Kidney (tissue), 14 donors: ENCODE measurements around the gene PCSK5. TPM values are rescaled to one million over a fixed set of nuclear protein-coding genes. Genes with fewer than 3 reads are reported as not detected.
A peak's percentile ranks its signal among the peaks of the same experiment; 100 is the strongest.

Experiments
- DNase-seq, 5 donors: peaks; one replicate each; pipeline ENCODE4 v3.0.0-alpha.2; 2013 to 2020
- FAIRE-seq: peaks from 2 replicates; lab custom pipeline; 2012; peaks lifted over from hg19 to GRCh38; lab: Jason Lieb, UNC
- H3K27ac ChIP-seq, 2 donors: one replicate each; pipeline ENCODE4 v1.7.0; 2013; ENCODE audit warnings: low read depth in 2 of 2, low read length in 2 of 2, inconsistent platforms in 1 of 2
- H3K27me3 ChIP-seq: one replicate; pipeline ENCODE4 v1.7.1; 2013; ENCODE audit warnings: low read length, inconsistent platforms; ENCODE audit not compliant: control insufficient read depth, insufficient read depth
- H3K36me3 ChIP-seq, 3 donors: one replicate each; pipeline versions ENCODE4 v1.7.0 to v1.7.1; 2013; ENCODE audit warnings: low read length in 3 of 3, control low read depth in 1 of 3, inconsistent platforms in 1 of 3; ENCODE audit not compliant: insufficient read depth in 3 of 3, control insufficient read depth in 2 of 3
- H3K4me1 ChIP-seq, 3 donors: one replicate each; pipeline versions ENCODE4 v1.7.0 to v1.7.1; 2013; ENCODE audit warnings: low read length in 3 of 3, inconsistent platforms in 1 of 3, low read depth in 1 of 3; ENCODE audit not compliant: control insufficient read depth in 2 of 3, insufficient read depth in 2 of 3
- H3K4me3 ChIP-seq, 3 donors: one replicate each; pipeline versions ENCODE4 v1.7.0 to v1.8.1; 2013; ENCODE audit warnings: low read length in 3 of 3, control low read depth in 1 of 3, inconsistent platforms in 1 of 3
- H3K9ac ChIP-seq, 3 donors: one replicate each; pipeline versions ENCODE4 v1.7.0 to v1.7.1; 2013; ENCODE audit warnings: low read length in 3 of 3, control low read depth in 1 of 3, inconsistent platforms in 1 of 3
- H3K9me3 ChIP-seq, 3 donors: one replicate each; pipeline versions ENCODE4 v1.7.0 to v1.7.1; 2013; ENCODE audit warnings: low read length in 3 of 3, control low read depth in 1 of 3, inconsistent platforms in 1 of 3; ENCODE audit not compliant: control insufficient read depth in 2 of 3, insufficient read depth in 1 of 3
- CTCF ChIP-seq: IDR thresholded peaks from 3 replicates; pipeline ENCODE4 v1.5.1; 2012; ENCODE audit warnings: mild to moderate bottlenecking, moderate library complexity, borderline replicate concordance; ENCODE audit not compliant: insufficient read depth; ENCODE audit errors: extremely low read depth
- intact Hi-C: fragments of 100-400 bp; cut with DNase I; formaldehyde crosslinking; loops from one replicate; pipeline ENCODE4 v1.11.1; 2022
- polyA plus RNA-seq: library from polyadenylated mRNA; stranded (reverse); fragments of 350-450 nt; fragmentation: Illumina TruSeq; extraction: RNeasy Lipid Tissue Mini Kit (QIAGEN cat#74804); gene quantifications from one replicate; pipeline ENCODE4 v1.2.3, GENCODE V29; 2014; ENCODE audit warnings: low read depth, low replicate concordance; ENCODE audit not compliant: insufficient read depth
- total RNA-seq: library from RNA; stranded (reverse); fragmentation: NEBNext Ultra II Directional; extraction: Animal tissue kit (Norgen Biotek cat#: 25700); gene quantifications from one replicate; pipeline ENCODE4 v1.2.1, GENCODE V29; 2021
- donor health status: control.
- donor health status: control.
- donor health status: control.
- donor health status: control.
- donor health status: control.
- donor health status: DM: yes; HTN: yes; CAD: no.
- donor health status: Normal renal cell carcinoma (clear cell type).

Gene PCSK5
- total and polyA plus RNA-seq, 2 donors from 2014 or later: 1.6 to 14.7 TPM

- H3K9me3 ChIP-seq: no peaks in the 10 kb centered on the region
- DNase-seq (peak in 1 of 5 donors; percentile 61), FAIRE-seq (no peak)
- H3K4me1 ChIP-seq: peaks cover 3 to 31% (median 24%) of the 10 kb centered on the region in 3 donors
- TF ChIP-seq CTCF: no peak
- no peak overlapping the region for H3K4me3 ChIP-seq
- no peak overlapping the region for H3K9ac ChIP-seq
- H3K36me3 ChIP-seq: no peaks in the 10 kb centered on the region
- H3K27ac ChIP-seq: peak overlapping the region; percentile 8 to 20
- H3K27me3 ChIP-seq: no peaks in the 10 kb centered on the region
- intact Hi-C loops: no loop called here
Measured at GRCh38 chr9:76373173-76373783, 482.8 kb downstream of the PCSK5 start.

- Histone ChIP-seq H3K9ac (no peak overlapping the region), H3K27ac (peak overlapping the region; percentile 8 to 20), H3K36me3 (no peaks in the 10 kb centered on the region), H3K4me3 (no peak overlapping the region), H3K9me3 (no peaks in the 10 kb centered on the region), H3K4me1 (peaks cover 3 to 29% (median 24%) of the 10 kb centered on the region in 3 donors), H3K27me3 (no peaks in the 10 kb centered on the region)
- intact Hi-C loops: no loop called here
- DNase-seq (no peak), FAIRE-seq (no peak)
- no peak for TF ChIP-seq CTCF
Measured at GRCh38 chr9:76373784-76374474, 483.5 kb downstream of the PCSK5 start.

GRCh38 chr9:76374783-76375559 is 484.5 kb downstream of the PCSK5 start:
- Histone ChIP-seq H3K4me1 (peaks cover 3 to 24% (median 24%) of the 10 kb centered on the region in 3 donors), H3K9me3 (no peaks in the 10 kb centered on the region), H3K27ac (peak overlapping the region in 1 of 2 donors; percentile 44), H3K27me3 (no peaks in the 10 kb centered on the region), H3K9ac (no peak overlapping the region), H3K36me3 (no peaks in the 10 kb centered on the region), H3K4me3 (peak overlapping the region in 1 of 3 donors; percentile 3)
- intact Hi-C loops: no loop called here
- DNase-seq (peak; percentile 75 to 89 (median 87)), FAIRE-seq (no peak)
- TF ChIP-seq CTCF: no peak
